Liver (tissue), 3 donors: ENCODE measurements around the gene CCL24.

ENCODE experiments used
- CTCF ChIP-seq: fragments of 150-350 bp; IDR thresholded peaks from 2 replicates; pipeline ENCODE4 v1.5.1; 2017; ENCODE audit warnings: improper control_type of control experiment, low read depth, low read length; ENCODE audit not compliant: missing input control
- FOXA1 ChIP-seq: IDR thresholded peaks from 2 replicates; pipeline ENCODE4 v1.6.1; 2016; ENCODE audit warnings: antibody characterized with exemption
- GABPA ChIP-seq, 2 donors: IDR thresholded peaks in 1 of 2; conservative IDR thresholded peaks in 1 of 2; 2 replicates each; pipeline ENCODE4 v1.6.1; 2016; ENCODE audit warnings: antibody characterized with exemption in 2 of 2, mild to moderate bottlenecking in 1 of 2, moderate library complexity in 1 of 2
- HNF4A ChIP-seq, 2 donors: conservative IDR thresholded peaks; 2 replicates each; pipeline ENCODE4 v1.6.1; 2016; ENCODE audit warnings: antibody characterized with exemption in 2 of 2, mild to moderate bottlenecking in 2 of 2
- MAX ChIP-seq: IDR thresholded peaks from 2 replicates; pipeline ENCODE4 v1.6.1; 2016; ENCODE audit warnings: antibody characterized with exemption
- RAD21 ChIP-seq, 2 donors: IDR thresholded peaks; 2 replicates each; pipeline ENCODE4 v1.6.1; 2016; ENCODE audit warnings: antibody characterized with exemption in 2 of 2, mild to moderate bottlenecking in 2 of 2
- TAF1 ChIP-seq: conservative IDR thresholded peaks from 2 replicates; pipeline ENCODE4 v1.6.1; 2016; ENCODE audit warnings: antibody characterized with exemption, mild to moderate bottlenecking
- donor health status: healthy.
- donor health status: healthy.

GRCh38 chr7:75813781-75814236 lies at the start of gene CCL24:
- TF ChIP-seq CTCF: no peak
- no peak for TF ChIP-seq GABPA (IDR thresholded peaks at IDR 0.05 in 1 of 2, conservative IDR thresholded peaks at IDR 0.05 in 1 of 2)
- TF ChIP-seq MAX: no peak
- TF ChIP-seq RAD21 (IDR thresholded peaks at IDR 0.05): no peak
- no peak for TF ChIP-seq TAF1
- TF ChIP-seq HNF4A (conservative IDR thresholded peaks at IDR 0.05): no peak
- TF ChIP-seq FOXA1: no peak
